Measurements from ENCODE around the gene WBP11. TPM values are rescaled to one million over a fixed set of nuclear protein-coding genes. Genes with fewer than 3 reads are reported as not detected.

The WBP11 gene
- total and polyA plus RNA-seq, 9 of the 15 experiments (the other 6 are each of a cell fraction or from before 2014, with no cell fraction given): 7.7 to 60.8 (median 24.6) TPM

- Histone ChIP-seq H3K4me3 (no peak overlapping the region), H3K9ac (ENCODE audit: insufficient read depth in 1 of 2, low read depth in 2 of 2, low read length in 2 of 2) (no peak overlapping the region), H3K4me1 (replicated peaks in 1 of 2; ENCODE audit: control insufficient read depth in 2 of 2, insufficient read depth in 2 of 2, low read length in 2 of 2) (peaks cover 0 to 10% of the 10 kb centered on the region in 2 experiments; a peak in 2 of 5 replicates), H3K4me2 (ENCODE audit: insufficient read depth, low read length) (no peak overlapping the region), H3K9me1 (ENCODE audit: control insufficient read depth, insufficient read depth, low read length) (no peaks in the 10 kb centered on the region), H3K36me3 (ENCODE audit: control insufficient read depth, insufficient read depth, low read length) (no peaks in the 10 kb centered on the region), H3K27ac (ENCODE audit: extremely low read depth, low read depth, low read length) (no peak overlapping the region), H3K9me3 (replicated peaks; ENCODE audit: control insufficient read depth, insufficient read depth, low read depth, low read length) (no peaks in the 10 kb centered on the region), H4K20me1 (replicated peaks; ENCODE audit: control insufficient read depth, insufficient read depth, low read length) (no peaks in the 10 kb centered on the region), H3K79me2 (ENCODE audit: control insufficient read depth, insufficient read depth, low read length) (no peaks in the 10 kb centered on the region), H2AFZ (ENCODE audit: low read depth, low read length) (no peak overlapping the region), H3K27me3 (ENCODE audit: control insufficient read depth in 2 of 2, insufficient read depth in 2 of 2, low read length in 2 of 2) (no peaks in the 10 kb centered on the region)
- FAIRE-seq (no peak), DNase-seq (ENCODE audit: extremely low read depth in 1 of 4, low spot score in 3 of 4) (no peak), ATAC-seq (no peak)
- ChIA-PET CTCF (ENCODE audit: low intra/inter-chr PET ratio) (interaction anchor here (1.9 kb wide), 1 partner anchor 151 kb away, joined by 15 read pairs; no protein-coding TSS in a partner anchor), POLR2A (no interaction called here)
- no peak for TF ChIP-seq HNRNPK (IDR thresholded peaks at IDR 0.05; ENCODE audit: low read depth, low read length, poor library complexity, severe bottlenecking)
- in situ Hi-C loops (cut with MboI) (loop anchor here (10.0 kb wide), 1 partner anchor 150 kb away; no protein-coding TSS in a partner anchor), intact Hi-C loops (cut with micrococcal nuclease) (loop anchor here (5.0 to 10.0 kb wide), 2 partner anchors 42 to 80 kb away; partner anchors contain the start of genes C12orf60 and WBP11)
- BruUV-seq (replicated peaks): no TSS peak
Observed at GRCh38 chr12:14844401-14844800, 41.1 kb upstream of the WBP11 start.

DNA sequence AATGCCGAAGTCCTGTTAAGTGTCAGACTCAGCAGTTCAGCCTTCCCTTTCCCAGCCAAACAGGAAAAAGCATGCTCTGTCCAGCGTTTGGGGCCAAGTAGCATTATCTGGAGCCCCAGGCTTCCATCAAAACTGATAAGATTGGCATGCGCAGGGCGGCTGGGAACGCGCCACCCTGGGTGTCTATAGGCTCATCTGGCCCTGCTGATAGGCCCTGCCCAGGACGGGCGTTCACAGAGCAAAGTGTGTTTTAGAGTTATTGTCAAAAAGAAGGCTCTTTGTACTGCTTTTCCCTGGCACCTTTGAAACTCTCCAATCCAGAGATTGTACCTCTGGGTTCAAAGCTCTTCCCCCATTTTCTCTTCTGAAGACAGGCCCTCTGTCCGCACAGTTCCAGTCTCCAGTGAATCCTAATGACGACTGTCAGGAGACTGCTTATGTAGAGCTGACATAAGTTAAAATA is 40.2 kb upstream of the WBP11 start, which contains the start of gene ART4:
ART4 (minus strand) TSS at position 102 of the 463 bp plus-strand sequence. CDS start 413 bp downstream, outside the sequence.
- no peaks in the 10 kb centered on the region for H4K20me1 ChIP-seq (replicated peaks; ENCODE audit: control insufficient read depth, insufficient read depth, low read length)
- H3K4me1 ChIP-seq (replicated peaks in 1 of 2; ENCODE audit: control insufficient read depth in 2 of 2, insufficient read depth in 2 of 2, low read length in 2 of 2): peaks cover 0 to 10% of the 10 kb centered on the region in 2 experiments; a peak in 2 of 5 replicates
- FAIRE-seq (no peak), DNase-seq (ENCODE audit: extremely low read depth in 1 of 4, low spot score in 3 of 4) (peak; percentile 15 to 79 (median 36)), ATAC-seq (peak; percentile 85)
- no peaks in the 10 kb centered on the region for H3K79me2 ChIP-seq (ENCODE audit: control insufficient read depth, insufficient read depth, low read length)
- no peaks in the 10 kb centered on the region for H3K9me3 ChIP-seq (replicated peaks; ENCODE audit: control insufficient read depth, insufficient read depth, low read depth, low read length)
- H3K27ac ChIP-seq (ENCODE audit: extremely low read depth, low read depth, low read length): no peak within 1 kb of the TSS; the same call in 2 of the 3 replicates
- H2AFZ ChIP-seq (ENCODE audit: low read depth, low read length): peak within 1 kb of the TSS; percentile 72
- in situ Hi-C loops (cut with MboI): loop anchor here (10.0 kb wide), 1 partner anchor 151 kb away; no protein-coding TSS in a partner anchor
- POLR2A ChIA-PET: interaction anchor here (0.6 kb wide), 1 partner anchor 15 kb away, joined by 3 read pairs; no protein-coding TSS in a partner anchor
- H3K4me3 ChIP-seq: no peak within 1 kb of the TSS
- H3K36me3 ChIP-seq (ENCODE audit: control insufficient read depth, insufficient read depth, low read length): no peaks in the 10 kb centered on the region
- BruUV-seq (replicated peaks): no TSS peak
- intact Hi-C loops (cut with micrococcal nuclease): loop anchor here (5.0 to 10.0 kb wide), 2 partner anchors 41 to 81 kb away; partner anchors contain the start of genes C12orf60 and WBP11
- no peaks in the 10 kb centered on the region for H3K27me3 ChIP-seq (ENCODE audit: control insufficient read depth in 2 of 2, insufficient read depth in 2 of 2, low read length in 2 of 2)
- no peak within 1 kb of the TSS for H3K9ac ChIP-seq (ENCODE audit: insufficient read depth in 1 of 2, low read depth in 2 of 2, low read length in 2 of 2)
- CTCF ChIA-PET (ENCODE audit: low intra/inter-chr PET ratio): interaction anchor here (0.7 kb wide), 1 partner anchor 153 kb away, joined by 3 read pairs; no protein-coding TSS in a partner anchor
- 2% methylated on average over 10 of the region's 10 CpGs for WGBS (ENCODE audit: insufficient coverage, low coverage, missing lambda C conversion rate)
- H3K4me2 ChIP-seq (ENCODE audit: insufficient read depth, low read length): peak within 1 kb of the TSS; percentile 36
- H3K9me1 ChIP-seq (ENCODE audit: control insufficient read depth, insufficient read depth, low read length): no peaks in the 10 kb centered on the region
- TF ChIP-seq CBX3 (IDR thresholded peaks at IDR 0.05; ENCODE audit: borderline replicate concordance in 1 of 2, low read length in 2 of 2) (no peak), ZNF407 (IDR thresholded peaks at IDR 0.05; ENCODE audit: low read depth) (no peak), JUNB (CRISPR knock-in tag; conservative IDR thresholded peaks at IDR 0.05) (no peak), TEAD4 (IDR thresholded peaks at IDR 0.05; ENCODE audit: low read length) (peak; percentile 80), TEAD4 (CRISPR knock-in tag; IDR thresholded peaks at IDR 0.05; ENCODE audit: borderline replicate concordance) (no peak)
